Fibroblast of the conjunctiva (primary cell): ENCODE measurements around the gene PCCA.
A peak's percentile ranks its signal among the peaks of the same experiment; 100 is the strongest.
"Not testable (repeated sequence)": the region's sequence is repeated elsewhere in the genome, so short reads cannot be mapped to it uniquely, and the experiment has no call there.

Source experiments
- DNase-seq: peaks from one replicate; pipeline ENCODE4 v3.0.0-alpha.2; 2010; ENCODE audit warnings: low read depth

Gene PCCA

GRCh38 chr13:100304229-100304628 is 215.3 kb downstream of the PCCA start:
- no peak for DNase-seq

GRCh38 chr13:100305398-100305797 is 216.5 kb downstream of the PCCA start:
- no peak for DNase-seq

DNA sequence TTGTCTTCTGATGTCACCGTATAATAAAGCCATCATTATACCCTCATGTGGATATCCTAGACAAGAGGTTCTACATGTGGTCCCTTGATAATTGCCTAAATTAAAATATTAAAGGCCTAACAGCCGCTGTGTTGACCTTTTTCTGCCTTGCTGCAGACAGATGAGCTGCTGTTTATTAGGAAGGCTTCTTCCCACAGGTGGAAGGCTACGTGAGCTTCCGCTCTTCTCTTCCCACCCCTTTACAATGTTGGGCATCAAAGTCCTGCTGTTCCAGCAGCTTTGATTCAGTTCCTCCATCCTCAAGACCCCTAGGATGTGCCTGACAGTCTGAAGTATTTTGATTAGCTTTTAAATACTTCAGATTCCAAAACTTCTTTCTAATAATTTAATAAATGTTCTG is 217.1 kb downstream of the PCCA start:
- no peak for DNase-seq

- no peak for DNase-seq
Measured at GRCh38 chr13:100306434-100306999, 217.6 kb downstream of the PCCA start.

DNA sequence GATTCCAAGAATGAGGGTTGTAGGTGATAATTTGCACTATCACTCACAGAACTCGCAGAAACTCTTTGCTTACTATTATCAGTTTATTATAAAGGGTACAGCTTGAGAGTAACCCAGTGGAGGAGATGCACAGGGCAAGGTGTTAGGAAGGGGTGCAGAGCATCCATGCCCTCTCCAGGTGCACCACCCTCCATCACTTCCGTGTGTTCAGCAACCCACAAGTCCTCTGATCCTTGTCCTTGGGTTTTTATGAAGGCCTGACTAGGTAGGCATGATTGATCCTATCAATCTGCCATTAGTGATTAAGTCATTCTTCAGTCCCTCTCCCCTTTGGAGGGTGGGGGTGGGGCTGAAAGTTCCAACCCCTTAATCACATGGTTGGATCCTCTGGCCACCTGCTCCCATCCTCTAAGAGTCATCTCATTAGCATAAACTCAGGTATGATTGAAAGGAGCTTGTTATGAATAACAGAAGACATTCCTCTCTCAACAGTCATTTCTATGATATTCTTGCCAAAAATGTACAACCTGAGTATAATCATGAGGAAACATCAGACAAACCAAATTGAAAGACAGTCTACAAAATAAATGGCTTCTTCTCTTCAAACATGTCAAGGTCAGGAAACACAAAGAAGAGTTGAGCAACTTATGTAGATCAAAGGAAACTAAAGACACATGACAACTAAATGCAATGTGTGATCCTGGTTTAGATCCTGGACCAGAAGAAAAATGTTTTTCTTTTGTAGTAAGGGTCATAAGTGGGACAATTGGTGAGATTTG is 225.4 kb downstream of the PCCA start:
- DNase-seq: no peak

DNA sequence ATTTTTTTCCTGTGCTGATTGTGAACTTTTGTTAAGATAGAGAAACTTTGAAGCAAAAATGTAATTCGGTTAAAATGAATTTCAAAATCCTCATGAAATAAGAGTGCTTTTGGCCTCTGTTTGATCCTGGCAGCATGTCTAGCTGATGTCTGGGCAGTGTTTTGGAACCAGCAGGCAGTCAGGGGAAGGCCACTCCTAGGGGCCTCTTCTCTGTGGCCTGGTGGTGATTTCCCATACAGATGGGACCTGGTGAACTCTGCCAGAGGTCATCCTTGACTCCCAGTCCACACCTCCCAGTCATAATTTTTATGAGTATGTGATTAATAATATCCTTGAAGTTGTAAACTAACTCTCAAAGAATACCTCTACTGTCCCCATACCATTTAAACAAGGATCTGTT is 226.6 kb downstream of the PCCA start:
- no peak for DNase-seq

GRCh38 chr13:100318473-100318872 is 229.6 kb downstream of the PCCA start:
- not testable (repeated sequence) for DNase-seq

GRCh38 chr13:100323937-100324336 is 235.0 kb downstream of the PCCA start:
- DNase-seq: no peak

DNA sequence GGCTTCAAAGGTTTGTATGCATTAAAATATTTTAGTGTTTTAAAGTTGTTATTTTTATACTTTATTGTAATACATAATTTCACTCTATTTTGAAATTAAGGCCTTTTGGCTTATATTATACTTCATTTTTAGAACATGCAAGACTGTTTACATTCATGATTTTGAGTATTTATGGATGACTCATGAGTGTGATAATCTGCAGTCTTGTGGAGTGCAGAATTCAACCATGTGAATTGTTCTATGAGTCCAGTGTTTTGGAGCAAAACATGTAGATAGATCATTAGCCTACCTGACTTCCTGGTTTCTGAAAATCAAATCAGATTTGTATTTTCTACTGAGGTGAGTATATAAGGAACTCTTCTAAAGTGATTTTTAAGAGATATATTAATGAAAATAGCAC is 241.8 kb downstream of the PCCA start:
- peak; percentile 10 for DNase-seq

- DNase-seq: no peak
Measured at GRCh38 chr13:100333141-100333540, 244.2 kb downstream of the PCCA start.

DNA sequence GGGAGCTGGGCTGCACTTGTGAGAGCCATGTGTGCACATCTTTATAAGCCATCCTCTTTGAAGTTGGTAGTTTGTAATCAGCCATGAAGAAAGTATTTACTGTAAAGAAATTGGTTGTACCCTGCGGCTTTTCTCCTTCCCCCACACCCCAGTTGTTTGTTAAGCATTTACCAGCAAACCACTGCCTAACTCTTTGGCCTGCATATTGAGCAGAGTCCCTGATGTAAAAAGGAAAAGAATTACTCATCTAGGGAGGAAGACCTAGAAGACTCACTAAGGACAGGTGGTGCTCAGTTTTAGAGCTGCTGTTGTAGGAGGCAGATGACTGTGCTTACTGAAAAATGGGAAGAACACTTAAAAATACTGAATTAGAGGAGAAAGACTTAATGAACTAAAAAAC is 245.3 kb downstream of the PCCA start:
- no peak for DNase-seq

- no peak for DNase-seq
Measured at GRCh38 chr13:100336795-100337516, 248.1 kb downstream of the PCCA start.

DNA sequence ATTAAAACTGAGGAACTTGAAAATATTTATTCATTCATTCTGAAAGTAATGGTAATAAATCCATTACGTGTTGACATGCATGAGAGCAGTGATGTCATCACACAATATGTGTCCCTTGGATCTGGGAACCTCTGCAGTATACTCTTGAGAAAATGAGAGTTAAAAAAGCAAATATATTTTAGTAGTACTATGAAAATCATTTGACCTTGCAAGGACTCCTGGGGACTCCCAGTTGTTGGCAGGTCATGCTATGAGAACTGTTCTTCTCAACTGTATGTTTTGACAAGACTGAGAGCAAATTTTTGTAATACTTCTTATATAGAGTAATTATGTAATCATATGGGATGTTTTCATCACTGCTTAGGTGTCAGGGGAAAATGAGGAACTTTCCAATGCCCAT is 249.4 kb downstream of the PCCA start:
- no peak for DNase-seq

GRCh38 chr13:100339411-100339940 is 250.6 kb downstream of the PCCA start:
- no peak for DNase-seq

DNA sequence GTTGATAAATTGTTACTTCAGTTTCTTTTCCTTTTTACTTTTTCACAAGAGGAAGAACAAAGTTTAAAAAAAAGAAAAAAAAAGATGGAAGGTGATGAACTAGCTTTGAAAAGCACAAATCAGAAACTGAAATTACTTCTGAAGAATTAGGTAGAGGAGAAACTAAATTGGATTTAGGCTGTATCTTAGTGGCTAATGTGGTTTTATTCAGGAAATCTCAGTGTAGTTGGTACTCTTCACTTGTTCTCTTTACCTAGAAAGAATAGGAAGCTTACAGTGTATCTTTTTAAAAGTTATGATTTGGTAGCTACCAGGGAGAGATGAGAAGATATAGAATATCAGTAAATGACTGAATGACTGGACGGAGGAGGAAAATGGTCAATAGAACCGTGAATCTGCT is 252.0 kb downstream of the PCCA start:
- DNase-seq: no peak

DNA sequence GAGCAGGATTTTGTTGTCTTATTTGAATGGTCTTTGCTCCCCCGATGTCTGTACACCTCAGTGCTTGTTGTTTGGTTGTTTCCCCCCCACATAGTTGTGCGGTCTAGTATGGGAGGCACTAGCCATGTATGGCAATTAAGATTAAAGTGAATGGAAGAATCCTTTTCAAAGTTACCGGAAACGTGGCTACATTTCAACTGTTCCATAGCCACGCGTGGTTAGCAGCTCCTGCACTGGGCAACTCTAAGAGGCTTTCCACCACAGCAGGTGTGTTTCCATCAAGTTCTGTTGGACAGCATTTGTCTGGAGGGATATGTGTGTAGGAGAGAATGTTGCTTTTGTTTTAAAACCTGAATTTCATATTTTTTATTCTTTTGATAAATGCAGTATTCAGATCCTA is 252.4 kb downstream of the PCCA start:
- no peak for DNase-seq

GRCh38 chr13:100344544-100344943 is 255.7 kb downstream of the PCCA start:
- no peak for DNase-seq

DNA sequence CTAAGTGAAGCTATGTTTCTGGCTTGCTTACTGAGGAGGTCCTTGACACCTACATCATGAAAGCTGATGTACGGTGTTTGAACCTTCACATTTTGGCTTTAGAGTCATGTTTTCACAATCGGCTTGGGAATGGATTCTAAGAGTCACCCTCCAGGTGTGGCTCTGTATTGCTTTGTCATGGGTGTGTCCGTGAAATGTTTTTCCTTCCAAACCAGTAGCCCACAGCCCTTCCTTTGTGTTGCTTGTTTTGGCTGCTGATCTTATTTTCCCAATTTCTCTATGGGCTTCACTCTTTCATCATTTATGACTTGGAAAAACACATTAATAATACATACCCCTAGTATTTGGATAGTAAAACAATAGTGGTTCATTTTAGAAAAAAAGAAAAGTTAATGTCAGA is 259.1 kb downstream of the PCCA start:
- DNase-seq: peak; percentile 37

DNA sequence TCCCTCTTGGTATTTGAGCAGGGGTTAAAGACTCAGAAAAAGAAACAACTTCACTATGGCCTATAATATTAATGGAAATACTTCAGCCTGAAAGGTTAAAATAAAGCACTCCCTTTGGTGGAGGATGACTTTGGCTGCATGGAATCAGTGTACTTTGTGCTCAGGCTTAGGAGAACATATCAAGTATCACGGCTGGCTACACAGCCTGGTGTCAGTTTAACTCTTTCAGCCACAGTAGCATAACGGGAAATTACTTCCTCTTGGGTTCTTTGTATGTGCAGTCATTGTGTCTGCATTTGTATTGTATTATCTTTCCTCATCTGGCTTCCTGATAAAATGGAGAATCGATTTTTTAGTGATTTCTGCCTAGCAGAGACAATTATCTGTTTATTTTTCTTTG is 260.7 kb downstream of the PCCA start:
- DNase-seq: no peak

- no peak for DNase-seq
Measured at GRCh38 chr13:100350601-100351000, 261.7 kb downstream of the PCCA start.

GRCh38 chr13:100356426-100356825 is 267.5 kb downstream of the PCCA start:
- DNase-seq: no peak

DNA sequence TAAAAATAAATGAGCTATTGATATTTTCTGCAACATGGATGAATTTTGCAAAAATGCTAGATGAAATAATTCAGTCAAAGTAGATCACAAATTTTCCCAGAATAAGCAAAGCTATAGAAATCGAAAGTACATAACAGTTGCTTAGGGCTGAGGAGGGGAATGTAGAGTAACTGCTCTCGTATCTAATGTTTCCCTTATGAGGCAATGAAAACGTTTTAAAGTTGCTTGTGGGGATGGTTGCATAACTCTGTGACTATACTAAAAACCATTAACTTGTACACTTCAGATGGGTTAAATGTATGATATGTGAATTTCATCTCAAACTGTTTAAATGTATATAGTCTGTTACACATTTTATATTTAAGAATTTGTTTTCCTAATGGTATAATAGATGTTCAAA is 268.0 kb downstream of the PCCA start:
- DNase-seq: no peak

DNA sequence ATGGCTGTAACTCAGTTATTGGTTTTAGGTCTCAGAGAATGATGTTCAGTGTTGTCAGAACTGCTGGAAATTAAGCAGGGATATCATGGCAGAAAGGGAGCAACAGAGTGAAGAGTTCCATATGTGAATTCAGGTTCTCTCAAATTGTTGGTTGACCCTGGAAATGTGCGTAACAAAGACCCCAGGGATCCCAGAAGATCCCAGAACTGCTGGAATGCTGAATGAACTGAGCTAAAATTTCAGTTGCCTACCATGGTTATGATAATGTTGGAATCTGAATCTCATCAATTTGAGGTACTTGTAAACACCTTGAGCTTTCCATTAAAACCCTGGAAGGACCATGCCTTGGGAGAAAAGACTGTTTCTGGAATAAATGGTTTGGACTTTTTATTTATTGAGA is 268.9 kb downstream of the PCCA start:
- no peak for DNase-seq
